DND-41 (cell line): ENCODE data around the gene RAB8A.

ENCODE experiments used
- ATAC-seq: fragments of 200-7000 bp; cut with Tn5 transposase; 3 replicates; pipeline ENCODE4 v1.9.1; 2021; ENCODE audit warnings: low read depth; ENCODE audit not compliant: insufficient read depth
- DNase-seq: peaks from one replicate; pipeline ENCODE4 v3.0.0-alpha.2; 2020
- H2AFZ ChIP-seq: 2 replicates; pipeline ENCODE4 v1.6.0; 2012; ENCODE audit warnings: low read depth, low read length
- H3K27ac ChIP-seq: 2 replicates; pipeline ENCODE4 v1.5.1; 2012; ENCODE audit warnings: low read length, inconsistent platforms
- H3K27me3 ChIP-seq: fragments of 200-600 bp; sonication (generic); 2 replicates; pipeline ENCODE4 v1.6.0; 2012; ENCODE audit warnings: low read length, mild to moderate bottlenecking, inconsistent platforms; ENCODE audit not compliant: insufficient read depth, poor library complexity
- H3K36me3 ChIP-seq: 2 replicates; pipeline ENCODE4 v1.5.1; 2012; ENCODE audit warnings: low read length, inconsistent platforms; ENCODE audit not compliant: insufficient read depth
- H3K4me1 ChIP-seq: 2 replicates; pipeline ENCODE4 v1.5.1; 2012; ENCODE audit warnings: mild to moderate bottlenecking, low read length; ENCODE audit not compliant: insufficient read depth
- H3K4me2 ChIP-seq: 2 replicates; pipeline ENCODE4 v1.6.0; 2012; ENCODE audit warnings: mild to moderate bottlenecking, moderate library complexity, low read length, inconsistent platforms; ENCODE audit not compliant: insufficient read depth
- H3K4me3 ChIP-seq, 2 experiments: fragments of 200-600 bp in 1 of 2; shearing (Covaris generic) in 1 of 2; 2 replicates each; pipeline ENCODE4 v1.5.1; 2012 to 2016; ENCODE audit warnings: inconsistent platforms in 2 of 2, low read length in 2 of 2, mild to moderate bottlenecking in 2 of 2, low read depth in 1 of 2, moderate library complexity in 1 of 2
- H3K79me2 ChIP-seq: 2 replicates; pipeline ENCODE4 v1.6.0; 2012; ENCODE audit warnings: low read length, inconsistent platforms; ENCODE audit not compliant: insufficient read depth
- H3K9ac ChIP-seq: 2 replicates; pipeline ENCODE4 v1.6.0; 2012; ENCODE audit warnings: low read depth, mild to moderate bottlenecking, inconsistent platforms, low read length, moderate library complexity
- H3K9me3 ChIP-seq: 2 replicates; pipeline ENCODE4 v1.5.1; 2012; ENCODE audit warnings: low read length, moderate library complexity, mild to moderate bottlenecking, inconsistent platforms; ENCODE audit not compliant: insufficient read depth, severe bottlenecking
- H4K20me1 ChIP-seq: 2 replicates; pipeline ENCODE4 v1.6.0; 2012; ENCODE audit warnings: low read length; ENCODE audit not compliant: insufficient read depth
- CTCF ChIP-seq: IDR thresholded peaks from 2 replicates; pipeline ENCODE4 v1.5.1; 2012; ENCODE audit warnings: borderline replicate concordance, low read length, moderate library complexity, mild to moderate bottlenecking; ENCODE audit not compliant: poor library complexity, severe bottlenecking; ENCODE audit errors: extremely low read depth
- EZH2 ChIP-seq: IDR thresholded peaks from 3 replicates; pipeline ENCODE4 v1.6.1; 2012; ENCODE audit warnings: borderline replicate concordance, low read depth, mild to moderate bottlenecking, moderate library complexity, low read length, inconsistent platforms; ENCODE audit not compliant: severe bottlenecking

Gene RAB8A

DNA sequence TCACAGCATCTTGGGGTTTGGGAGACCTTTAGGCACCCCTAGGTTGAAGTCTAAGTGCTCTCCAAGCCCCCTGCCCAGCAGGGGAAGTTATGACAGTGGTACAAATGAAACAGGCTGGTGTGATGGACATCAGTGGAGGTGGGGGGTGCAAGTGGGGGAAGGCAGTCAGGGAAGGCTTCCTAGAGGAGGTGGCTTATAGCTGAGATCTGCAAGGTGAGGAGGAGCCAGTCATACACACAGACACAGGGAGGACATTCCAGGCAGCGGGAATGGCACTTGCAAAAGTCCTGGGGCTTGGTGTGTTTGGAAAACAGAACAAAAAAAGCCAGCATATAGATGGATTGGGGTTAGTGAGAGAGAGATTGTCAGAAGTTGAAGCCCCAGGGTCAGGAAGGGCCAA is 43.4 kb downstream of the RAB8A start:
- TF ChIP-seq EZH2 (no peak), CTCF (no peak)
- Histone ChIP-seq H3K27ac (no peak overlapping the region), H2AFZ (no peak overlapping the region), H3K4me1 (no peaks in the 10 kb centered on the region), H3K4me2 (no peak overlapping the region), H3K79me2 (no peaks in the 10 kb centered on the region), H3K36me3 (no peaks in the 10 kb centered on the region), H3K9me3 (no peaks in the 10 kb centered on the region), H4K20me1 (no peaks in the 10 kb centered on the region; the same call in 1 of the 2 replicates), H3K9ac (no peak overlapping the region), H3K4me3 (no peak overlapping the region), H3K27me3 (no peaks in the 10 kb centered on the region)
- no peak for DNase-seq
- no peak for ATAC-seq

GRCh38 chr19:16156904-16157303 is 45.2 kb downstream of the RAB8A start:
- Histone ChIP-seq H3K9ac (no peak overlapping the region), H3K4me1 (no peaks in the 10 kb centered on the region), H3K79me2 (no peaks in the 10 kb centered on the region), H3K9me3 (no peaks in the 10 kb centered on the region), H4K20me1 (no peaks in the 10 kb centered on the region; the same call in 1 of the 2 replicates), H3K4me2 (no peak overlapping the region), H3K27me3 (no peaks in the 10 kb centered on the region), H2AFZ (no peak overlapping the region), H3K4me3 (no peak overlapping the region), H3K27ac (no peak overlapping the region), H3K36me3 (no peaks in the 10 kb centered on the region)
- DNase-seq (no peak), ATAC-seq (no peak)
- TF ChIP-seq CTCF (no peak), EZH2 (no peak)

DNA sequence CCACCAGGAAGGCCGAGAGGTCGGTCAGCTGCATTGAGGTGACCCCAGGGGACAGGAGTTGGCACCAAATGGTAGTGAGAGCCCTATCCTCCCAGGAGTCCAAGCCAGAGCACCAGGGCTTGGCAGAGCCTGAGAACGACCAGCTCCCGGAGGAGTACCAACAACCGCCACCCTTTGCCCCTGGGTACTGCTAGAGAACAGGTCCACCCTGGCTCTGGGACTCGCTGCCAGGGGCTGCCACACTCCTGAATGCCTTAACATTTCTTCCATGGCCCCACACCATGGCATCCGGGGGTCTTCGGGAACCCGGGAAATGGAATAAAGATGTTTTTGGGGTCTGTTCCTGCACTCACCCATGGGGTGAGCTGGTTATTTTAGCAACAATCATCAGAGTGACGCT is 45.9 kb downstream of the RAB8A start:
- Histone ChIP-seq H3K4me1 (no peaks in the 10 kb centered on the region), H3K9ac (no peak overlapping the region), H3K36me3 (no peaks in the 10 kb centered on the region), H3K4me2 (no peak overlapping the region), H3K9me3 (no peaks in the 10 kb centered on the region), H4K20me1 (no peaks in the 10 kb centered on the region; the same call in 1 of the 2 replicates), H2AFZ (no peak overlapping the region), H3K4me3 (no peak overlapping the region), H3K79me2 (no peaks in the 10 kb centered on the region), H3K27ac (no peak overlapping the region), H3K27me3 (no peaks in the 10 kb centered on the region)
- TF ChIP-seq EZH2: no peak
- no peak for TF ChIP-seq CTCF
- ATAC-seq (no peak), DNase-seq (no peak)

DNA sequence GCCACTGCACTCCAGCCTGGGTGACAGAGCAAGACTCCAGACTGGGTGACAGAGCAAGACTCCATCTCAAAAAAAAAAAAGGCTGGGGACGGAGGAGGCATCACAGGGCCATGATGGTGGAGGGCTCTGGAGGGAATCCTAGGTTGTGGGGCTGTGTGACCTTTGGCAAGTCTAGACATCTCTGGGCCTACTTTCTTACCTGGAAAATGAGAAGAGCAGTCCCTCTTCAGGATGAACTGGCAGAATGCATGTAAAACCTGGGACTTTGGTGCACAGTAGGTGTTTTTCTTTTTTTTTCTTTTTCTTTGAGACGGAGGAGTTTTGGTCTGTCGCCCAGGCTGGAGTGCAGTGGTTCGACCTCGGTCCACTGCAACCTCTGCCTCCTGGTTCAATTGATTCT is 48.0 kb downstream of the RAB8A start:
- Histone ChIP-seq H3K36me3 (no peaks in the 10 kb centered on the region), H2AFZ (no peak overlapping the region; the same call in 1 of the 2 replicates), H3K27me3 (no peaks in the 10 kb centered on the region), H3K4me3 (no peak overlapping the region), H3K79me2 (no peaks in the 10 kb centered on the region), H3K4me2 (no peak overlapping the region), H3K27ac (no peak overlapping the region), H4K20me1 (no peaks in the 10 kb centered on the region), H3K9ac (no peak overlapping the region), H3K4me1 (no peaks in the 10 kb centered on the region), H3K9me3 (no peaks in the 10 kb centered on the region)
- DNase-seq (no peak), ATAC-seq (no peak)
- TF ChIP-seq CTCF (no peak), EZH2 (no peak)
